Upper lobe of right lung (tissue), 1 donor: Measurements from ENCODE around the gene IPCEF1. TPM values are rescaled to one million over a fixed set of nuclear protein-coding genes. Genes with fewer than 3 reads are reported as not detected.

ENCODE experiments used
- ATAC-seq: fragments of 200-7000 bp; cut with Tn5 transposase; one replicate; pipeline ENCODE4 v1.9.1; 2020; ENCODE audit warnings: mild to moderate bottlenecking, moderate library complexity
- DNase-seq: peaks from one replicate; pipeline ENCODE4 v3.0.0-alpha.2; 2020
- H3K27ac ChIP-seq: fragments of 200-600 bp; one replicate; pipeline ENCODE4 v1.8.0; 2022
- H3K27me3 ChIP-seq: fragments of 200-600 bp; one replicate; pipeline ENCODE4 v1.8.0; 2022; ENCODE audit warnings: mild to moderate bottlenecking
- H3K36me3 ChIP-seq: fragments of 200-600 bp; one replicate; pipeline ENCODE4 v1.8.0; 2022
- H3K4me1 ChIP-seq: fragments of 200-600 bp; one replicate; pipeline ENCODE4 v1.8.0; 2022
- H3K4me3 ChIP-seq: fragments of 200-600 bp; one replicate; pipeline ENCODE4 v1.8.0; 2022; ENCODE audit warnings: mild to moderate bottlenecking
- H3K9me3 ChIP-seq: fragments of 200-600 bp; one replicate; pipeline ENCODE4 v1.8.0; 2022
- intact Hi-C: fragments of 100-400 bp; cut with DNase I; formaldehyde crosslinking; loops from one replicate; pipeline ENCODE4 v1.11.0; 2022
- total RNA-seq: library from RNA; stranded (reverse); fragmentation: NEBNext Ultra II Directional; extraction: Animal tissue kit (Norgen Biotek cat#: 25700); gene quantifications from one replicate; pipeline ENCODE4 v1.2.1, GENCODE V29; 2021
- TF ChIP-seq, protein P1 (sequence below): fragments of 200-600 bp; IDR thresholded peaks from one replicate; pipeline ENCODE4 v1.8.0; 2022; ENCODE audit warnings: antibody characterized with exemption
- donor health status: DM: no; HTN: yes; CAD: no; lungs with severe emphysema.

IPCEF1 gene
- total RNA-seq, 1 donor from 2014 or later: 8.8 TPM

DNA sequence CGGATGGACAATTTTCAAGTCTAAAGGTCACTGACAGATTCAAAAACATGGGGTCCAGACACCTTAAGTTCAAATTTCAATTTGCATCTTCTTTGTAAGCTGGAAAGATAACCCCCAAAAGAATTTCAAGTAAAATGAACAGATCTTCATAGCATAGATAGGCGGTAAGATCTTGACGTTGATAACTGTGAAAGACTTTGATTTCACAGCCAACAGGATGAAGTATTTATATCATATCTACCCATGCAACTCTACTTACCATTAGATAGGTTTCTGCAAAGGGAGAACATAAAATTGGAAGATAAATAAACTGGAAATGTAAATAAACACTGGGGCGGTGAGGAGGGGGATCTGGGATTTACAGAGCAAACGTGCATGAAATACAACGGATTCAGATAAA lies 137.8 kb downstream of the IPCEF1 start:
- no peak for DNase-seq
- H3K27me3 ChIP-seq: no peaks in the 10 kb centered on the region
- no peak overlapping the region for H3K27ac ChIP-seq
- intact Hi-C loops: no loop called here
- no peak for ATAC-seq
- H3K4me3 ChIP-seq: no peak overlapping the region
- H3K9me3 ChIP-seq: no peaks in the 10 kb centered on the region
- no peaks in the 10 kb centered on the region for H3K4me1 ChIP-seq
- H3K36me3 ChIP-seq: no peaks in the 10 kb centered on the region
- TF ChIP-seq, protein P1, sequence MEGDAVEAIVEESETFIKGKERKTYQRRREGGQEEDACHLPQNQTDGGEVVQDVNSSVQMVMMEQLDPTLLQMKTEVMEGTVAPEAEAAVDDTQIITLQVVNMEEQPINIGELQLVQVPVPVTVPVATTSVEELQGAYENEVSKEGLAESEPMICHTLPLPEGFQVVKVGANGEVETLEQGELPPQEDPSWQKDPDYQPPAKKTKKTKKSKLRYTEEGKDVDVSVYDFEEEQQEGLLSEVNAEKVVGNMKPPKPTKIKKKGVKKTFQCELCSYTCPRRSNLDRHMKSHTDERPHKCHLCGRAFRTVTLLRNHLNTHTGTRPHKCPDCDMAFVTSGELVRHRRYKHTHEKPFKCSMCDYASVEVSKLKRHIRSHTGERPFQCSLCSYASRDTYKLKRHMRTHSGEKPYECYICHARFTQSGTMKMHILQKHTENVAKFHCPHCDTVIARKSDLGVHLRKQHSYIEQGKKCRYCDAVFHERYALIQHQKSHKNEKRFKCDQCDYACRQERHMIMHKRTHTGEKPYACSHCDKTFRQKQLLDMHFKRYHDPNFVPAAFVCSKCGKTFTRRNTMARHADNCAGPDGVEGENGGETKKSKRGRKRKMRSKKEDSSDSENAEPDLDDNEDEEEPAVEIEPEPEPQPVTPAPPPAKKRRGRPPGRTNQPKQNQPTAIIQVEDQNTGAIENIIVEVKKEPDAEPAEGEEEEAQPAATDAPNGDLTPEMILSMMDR: no peak

DNA sequence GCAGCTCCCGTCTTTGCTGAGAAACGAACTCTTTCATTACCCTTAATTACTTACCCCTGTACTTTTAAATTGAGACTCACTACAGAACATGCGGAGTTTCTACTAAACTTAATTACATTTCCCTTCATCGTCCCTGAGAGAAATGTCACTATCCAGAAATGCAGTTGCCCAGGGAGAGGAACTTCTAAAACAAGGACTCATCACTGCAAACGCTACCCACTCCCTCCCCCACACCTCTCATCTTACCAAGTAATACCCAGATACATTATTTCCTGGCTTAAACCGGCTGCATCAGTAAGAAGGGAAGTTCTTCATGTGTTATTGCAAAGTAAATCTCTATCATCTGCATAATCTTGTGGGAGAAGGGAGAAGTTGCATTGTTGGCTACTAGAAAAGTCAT lies 138.3 kb downstream of the IPCEF1 start:
- intact Hi-C loops: no loop called here
- peak; percentile 71 for ATAC-seq
- H3K36me3 ChIP-seq: no peaks in the 10 kb centered on the region
- no peaks in the 10 kb centered on the region for H3K9me3 ChIP-seq
- no peak overlapping the region for H3K27ac ChIP-seq
- DNase-seq: no peak
- H3K4me3 ChIP-seq: no peak overlapping the region
- H3K4me1 ChIP-seq: no peaks in the 10 kb centered on the region
- TF ChIP-seq, protein P1: no peak
- no peaks in the 10 kb centered on the region for H3K27me3 ChIP-seq

DNA sequence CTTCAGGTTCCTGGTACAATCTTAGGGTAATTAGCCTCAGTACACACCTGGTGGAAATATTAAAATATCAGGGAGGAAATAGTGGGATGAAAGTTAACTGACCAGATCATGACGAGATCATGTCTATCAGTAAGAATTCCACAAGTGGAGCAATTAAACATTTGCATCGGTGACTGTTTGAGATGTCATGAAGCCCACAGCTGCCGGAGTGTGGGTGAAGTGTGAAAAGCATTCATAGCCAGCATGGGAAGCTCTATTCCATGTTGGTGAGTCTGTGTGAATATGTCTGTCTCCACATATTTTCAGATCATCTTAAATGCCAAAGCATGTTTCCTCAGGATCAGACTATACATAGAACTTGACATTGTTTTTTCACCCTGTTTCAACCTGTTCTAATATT lies 142.8 kb downstream of the IPCEF1 start:
- intact Hi-C loops: no loop called here
- no peaks in the 10 kb centered on the region for H3K9me3 ChIP-seq
- H3K4me1 ChIP-seq: no peaks in the 10 kb centered on the region
- H3K4me3 ChIP-seq: no peak overlapping the region
- no peak overlapping the region for H3K27ac ChIP-seq
- no peak for DNase-seq
- H3K27me3 ChIP-seq: no peaks in the 10 kb centered on the region
- no peaks in the 10 kb centered on the region for H3K36me3 ChIP-seq
- no peak for ATAC-seq
- TF ChIP-seq, protein P1: no peak

DNA sequence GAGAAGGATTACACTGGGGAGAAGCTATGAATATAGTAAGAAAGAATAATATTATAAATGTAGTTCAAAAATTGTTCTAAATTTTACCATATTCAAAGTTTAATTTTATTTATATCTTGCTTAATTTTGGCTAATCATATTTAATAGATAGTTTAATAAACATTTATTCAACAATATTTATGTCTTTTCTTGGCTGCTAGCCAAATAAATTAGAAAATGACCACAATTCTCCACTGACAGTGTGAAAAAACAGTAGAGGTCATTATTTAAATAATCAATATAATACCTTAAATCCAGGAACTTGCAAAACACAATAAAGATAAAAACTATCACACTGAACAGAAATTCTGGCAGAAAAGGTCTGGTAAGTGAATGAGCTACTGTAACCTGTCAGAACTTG lies 145.9 kb downstream of the IPCEF1 start:
- TF ChIP-seq, protein P1: no peak
- intact Hi-C loops: no loop called here
- no peak overlapping the region for H3K4me3 ChIP-seq
- no peaks in the 10 kb centered on the region for H3K36me3 ChIP-seq
- no peaks in the 10 kb centered on the region for H3K27me3 ChIP-seq
- ATAC-seq (no peak), DNase-seq (no peak)
- no peak overlapping the region for H3K27ac ChIP-seq
- H3K9me3 ChIP-seq: no peaks in the 10 kb centered on the region
- no peaks in the 10 kb centered on the region for H3K4me1 ChIP-seq

DNA sequence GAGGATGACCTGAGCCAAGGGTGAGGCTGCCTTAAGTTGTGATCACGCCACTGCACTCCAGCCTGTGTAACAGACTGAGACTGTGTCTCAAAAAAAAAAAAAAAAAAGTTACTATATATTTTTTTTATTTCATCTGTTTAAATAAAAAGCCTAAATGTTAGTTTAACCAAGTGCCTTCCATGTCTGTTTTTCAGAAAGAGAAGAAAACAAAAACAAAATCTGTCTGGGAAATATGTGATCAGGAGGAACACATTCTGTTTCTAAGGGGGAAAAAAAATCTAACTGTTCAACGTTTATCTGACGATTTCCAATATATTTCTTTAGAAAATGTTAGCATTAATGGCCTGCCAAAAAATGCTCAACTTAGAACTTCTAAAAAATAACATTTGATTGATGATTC lies 147.0 kb downstream of the IPCEF1 start:
- no peak for DNase-seq
- Histone ChIP-seq H3K27me3 (no peaks in the 10 kb centered on the region), H3K4me1 (no peaks in the 10 kb centered on the region), H3K27ac (no peak overlapping the region), H3K4me3 (no peak overlapping the region), H3K9me3 (no peaks in the 10 kb centered on the region), H3K36me3 (no peaks in the 10 kb centered on the region)
- TF ChIP-seq, protein P1: no peak
- intact Hi-C loops: no loop called here
- no peak for ATAC-seq

DNA sequence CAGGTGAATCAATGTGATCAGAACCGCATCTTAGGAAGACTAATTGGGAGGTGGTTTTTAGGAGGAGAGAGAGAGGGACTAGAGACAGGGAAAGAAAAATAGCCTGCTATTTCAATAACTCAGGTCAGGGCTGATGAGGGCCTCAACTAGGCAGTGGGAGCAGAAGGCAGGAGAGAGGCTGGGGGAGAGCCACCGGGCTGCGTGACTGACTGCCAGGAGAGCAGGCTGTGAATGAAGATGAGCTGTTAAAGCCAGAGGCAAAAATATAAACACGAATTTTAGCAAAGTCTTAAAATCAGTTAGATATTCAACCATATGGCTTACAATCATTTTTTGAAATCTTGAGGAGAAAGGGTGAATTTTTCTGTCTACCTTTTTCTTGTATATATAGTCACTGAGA lies 149.6 kb downstream of the IPCEF1 start:
- ATAC-seq (no peak), DNase-seq (no peak)
- Histone ChIP-seq H3K36me3 (no peaks in the 10 kb centered on the region), H3K9me3 (no peaks in the 10 kb centered on the region), H3K27me3 (no peaks in the 10 kb centered on the region), H3K27ac (no peak overlapping the region), H3K4me1 (no peaks in the 10 kb centered on the region), H3K4me3 (no peak overlapping the region)
- intact Hi-C loops: no loop called here
- TF ChIP-seq, protein P1: no peak
